MCF 10A (cell line): ENCODE data around the gene SUGCT. TPM values are rescaled to one million over a fixed set of nuclear protein-coding genes. Genes with fewer than 3 reads are reported as not detected.

Source experiments
- BruUV-seq: library from RNA; stranded (reverse); fragments of 400-500 nt; replicated peaks from 2 replicates; lab custom pipeline; 2021; lab: Mats Ljungman, UMichigan
- CTCF ChIA-PET: fragments of 300-600 bp; sonication (Branson Sonifier 250); formaldehyde crosslinking; extraction: SDS; loops from one replicate; lab custom pipeline; 2021; ENCODE audit warnings: antibody characterized with exemption, inconsistent platforms; lab: Yijun Ruan, JAX
- POLR2A ChIA-PET: fragments of 300-600, 350-650 bp; sonication (Branson Sonifier 250); formaldehyde crosslinking; extraction: SDS; loops from one replicate; lab custom pipeline; 2020; ENCODE audit warnings: antibody characterized with exemption, inconsistent platforms; lab: Yijun Ruan, JAX
- DNase-seq: peaks from one replicate; pipeline ENCODE4 v3.0.0-alpha.2; 2018; ENCODE audit not compliant: unreplicated experiment
- H3K27ac Mint-ChIP-seq: one replicate; pipeline ENCODE4 v1.8.0; 2022; ENCODE audit warnings: mild to moderate bottlenecking, low read depth, mixed read lengths; ENCODE audit not compliant: unreplicated experiment
- H3K27me3 Mint-ChIP-seq: one replicate; pipeline ENCODE4 v1.8.0; 2022; ENCODE audit warnings: mixed read lengths; ENCODE audit not compliant: insufficient read depth, unreplicated experiment
- H3K36me3 Mint-ChIP-seq: one replicate; pipeline ENCODE4 v1.8.0; 2022; ENCODE audit warnings: mild to moderate bottlenecking, moderate library complexity, mixed read lengths; ENCODE audit not compliant: insufficient read depth, unreplicated experiment
- H3K4me1 Mint-ChIP-seq: one replicate; pipeline ENCODE4 v1.8.0; 2022; ENCODE audit warnings: mixed read lengths; ENCODE audit not compliant: insufficient read depth, unreplicated experiment
- H3K4me3 Mint-ChIP-seq: one replicate; pipeline ENCODE4 v1.8.0; 2022; ENCODE audit warnings: mild to moderate bottlenecking, moderate library complexity, mixed read lengths; ENCODE audit not compliant: unreplicated experiment
- H3K9me3 Mint-ChIP-seq: one replicate; pipeline ENCODE4 v1.8.0; 2022; ENCODE audit warnings: mixed read lengths; ENCODE audit not compliant: unreplicated experiment
- intact Hi-C: fragments of 100-400 bp; cut with micrococcal nuclease; formaldehyde crosslinking; loops from 2 replicates; pipeline ENCODE4 v1.14.1; 2022
- total RNA-seq: library from RNA; stranded (reverse); gene quantifications from 2 replicates; pipeline ENCODE4 v1.2.3, GENCODE V29; 2022
- TF ChIP-seq, protein P1 (sequence below): fragments of 200-600 bp; IDR thresholded peaks from one replicate; pipeline ENCODE4 v1.8.0; 2022; ENCODE audit warnings: antibody characterized with exemption, mild to moderate bottlenecking; ENCODE audit not compliant: unreplicated experiment

Gene SUGCT
- total RNA-seq, 1 experiment from 2014 or later, result 25.4 TPM

DNA sequence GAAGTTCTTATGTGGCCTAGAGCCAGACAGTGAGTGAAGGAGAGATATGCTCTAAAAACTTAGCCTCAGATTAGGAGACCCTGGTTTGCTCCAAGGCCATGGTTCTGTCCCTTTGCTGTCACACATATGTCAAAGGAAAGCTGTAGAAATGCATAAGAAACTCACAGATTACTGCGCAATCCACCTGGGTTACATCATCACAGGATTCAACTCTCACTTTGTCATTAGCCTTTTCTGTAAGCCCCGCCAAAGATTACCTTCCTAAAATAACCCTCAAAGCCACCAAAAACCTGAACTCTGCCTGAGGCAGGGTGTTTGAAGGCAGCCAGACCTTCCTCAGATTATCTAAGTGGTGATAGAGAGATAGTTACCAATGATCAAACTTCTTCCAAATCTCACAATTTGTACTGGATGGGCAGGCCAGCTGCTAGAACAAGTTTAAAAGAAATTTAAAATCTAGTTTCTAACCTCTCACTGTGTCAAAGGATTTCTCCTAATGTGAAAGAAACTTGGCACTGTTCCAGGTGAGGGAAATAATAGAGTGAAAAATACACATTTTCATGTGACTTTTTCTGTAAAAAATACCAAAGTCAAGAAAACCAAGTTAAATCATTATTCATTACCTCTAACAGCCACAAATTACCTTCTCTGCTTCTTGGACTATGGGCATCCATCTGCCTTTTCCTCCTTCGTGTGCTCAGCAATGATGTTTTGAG, 567.2 kb downstream of the SUGCT start:
- DNase-seq, result peak; percentile 62
- ChIA-PET POLR2A (interaction anchor here (0.6 to 1.6 kb wide), 5 partner anchors 8 to 537 kb away, joined by 3 to 8 read pairs (median 4); no protein-coding TSS in a partner anchor), CTCF (interaction anchor here (0.6 kb wide), 1 partner anchor 14 kb away, joined by 3 read pairs; no protein-coding TSS in a partner anchor)
- no peaks in the 10 kb centered on the region for H3K27me3 Mint-ChIP-seq
- BruUV-seq, result no TSS peak
- H3K27ac Mint-ChIP-seq, result no peak overlapping the region
- peaks cover 7% of the 10 kb centered on the region for H3K36me3 Mint-ChIP-seq
- H3K9me3 Mint-ChIP-seq, result no peaks in the 10 kb centered on the region
- peaks cover 15% of the 10 kb centered on the region for H3K4me1 Mint-ChIP-seq
- TF ChIP-seq, protein P1, sequence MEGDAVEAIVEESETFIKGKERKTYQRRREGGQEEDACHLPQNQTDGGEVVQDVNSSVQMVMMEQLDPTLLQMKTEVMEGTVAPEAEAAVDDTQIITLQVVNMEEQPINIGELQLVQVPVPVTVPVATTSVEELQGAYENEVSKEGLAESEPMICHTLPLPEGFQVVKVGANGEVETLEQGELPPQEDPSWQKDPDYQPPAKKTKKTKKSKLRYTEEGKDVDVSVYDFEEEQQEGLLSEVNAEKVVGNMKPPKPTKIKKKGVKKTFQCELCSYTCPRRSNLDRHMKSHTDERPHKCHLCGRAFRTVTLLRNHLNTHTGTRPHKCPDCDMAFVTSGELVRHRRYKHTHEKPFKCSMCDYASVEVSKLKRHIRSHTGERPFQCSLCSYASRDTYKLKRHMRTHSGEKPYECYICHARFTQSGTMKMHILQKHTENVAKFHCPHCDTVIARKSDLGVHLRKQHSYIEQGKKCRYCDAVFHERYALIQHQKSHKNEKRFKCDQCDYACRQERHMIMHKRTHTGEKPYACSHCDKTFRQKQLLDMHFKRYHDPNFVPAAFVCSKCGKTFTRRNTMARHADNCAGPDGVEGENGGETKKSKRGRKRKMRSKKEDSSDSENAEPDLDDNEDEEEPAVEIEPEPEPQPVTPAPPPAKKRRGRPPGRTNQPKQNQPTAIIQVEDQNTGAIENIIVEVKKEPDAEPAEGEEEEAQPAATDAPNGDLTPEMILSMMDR, result no peak
- intact Hi-C loops, result no loop called here
- no peak overlapping the region for H3K4me3 Mint-ChIP-seq

DNA sequence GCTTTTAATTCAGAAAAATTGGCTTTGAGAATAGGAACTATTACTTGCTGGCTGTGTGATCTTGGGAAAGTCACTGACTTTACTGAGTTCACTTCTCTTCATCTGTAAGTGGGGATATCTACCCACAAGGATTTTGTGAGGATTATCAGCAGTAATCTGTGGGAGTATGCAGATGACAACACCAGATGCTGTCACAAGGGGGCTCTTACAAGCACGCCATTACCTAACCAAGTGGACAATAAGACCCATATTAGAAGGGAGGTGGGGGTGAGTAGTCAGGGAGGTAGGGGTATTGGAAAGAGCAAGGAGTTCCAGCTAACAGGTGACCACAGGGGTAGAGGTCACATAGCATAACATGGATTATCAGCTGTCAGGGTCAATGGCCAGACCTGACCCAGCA, 569.4 kb downstream of the SUGCT start:
- H3K4me3 Mint-ChIP-seq, result no peak overlapping the region
- peaks cover 7% of the 10 kb centered on the region for H3K36me3 Mint-ChIP-seq
- no TSS peak for BruUV-seq
- CTCF ChIA-PET, result interaction anchor here (0.9 kb wide), 1 partner anchor 1005 kb away, joined by 4 read pairs; no protein-coding TSS in a partner anchor
- POLR2A ChIA-PET, result interaction anchor here (1.7 kb wide), 1 partner anchor 13 kb away, joined by 3 read pairs; no protein-coding TSS in a partner anchor
- H3K4me1 Mint-ChIP-seq, result peaks cover 12% of the 10 kb centered on the region
- intact Hi-C loops, result no loop called here
- no peaks in the 10 kb centered on the region for H3K27me3 Mint-ChIP-seq
- DNase-seq, result no peak
- H3K9me3 Mint-ChIP-seq, result no peaks in the 10 kb centered on the region
- TF ChIP-seq, protein P1, result no peak
- H3K27ac Mint-ChIP-seq, result no peak overlapping the region

DNA sequence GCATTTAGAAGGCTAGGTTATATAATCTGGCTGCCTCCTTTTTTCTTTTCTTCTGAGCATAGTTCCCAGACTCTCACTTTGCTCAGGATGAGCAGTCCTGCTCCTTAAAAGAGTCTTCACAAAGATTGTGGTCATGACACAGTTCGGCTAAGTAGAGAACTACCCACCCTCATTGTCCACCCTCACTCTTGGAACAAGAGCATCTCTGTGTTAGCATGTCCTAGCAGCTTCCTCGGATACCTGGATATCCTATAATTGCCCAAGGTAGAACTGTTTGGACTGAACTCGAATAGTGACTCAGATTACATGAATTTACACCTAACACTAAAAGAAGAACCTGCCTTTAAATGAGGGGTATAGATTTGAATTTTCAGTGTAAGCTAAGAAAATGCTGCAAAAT, 572.0 kb downstream of the SUGCT start:
- DNase-seq, result no peak
- H3K27me3 Mint-ChIP-seq, result no peaks in the 10 kb centered on the region
- POLR2A ChIA-PET, result no interaction called here
- CTCF ChIA-PET, result interaction anchor here (0.7 to 1.0 kb wide), 2 partner anchors 14 to 473 kb away, joined by 3 to 4 read pairs; no protein-coding TSS in a partner anchor
- peaks cover 14% of the 10 kb centered on the region for H3K4me1 Mint-ChIP-seq
- H3K36me3 Mint-ChIP-seq, result no peaks in the 10 kb centered on the region
- BruUV-seq, result no TSS peak
- H3K27ac Mint-ChIP-seq, result no peak overlapping the region
- no peak overlapping the region for H3K4me3 Mint-ChIP-seq
- TF ChIP-seq, protein P1, result no peak
- no peaks in the 10 kb centered on the region for H3K9me3 Mint-ChIP-seq
- intact Hi-C loops, result no loop called here

DNA sequence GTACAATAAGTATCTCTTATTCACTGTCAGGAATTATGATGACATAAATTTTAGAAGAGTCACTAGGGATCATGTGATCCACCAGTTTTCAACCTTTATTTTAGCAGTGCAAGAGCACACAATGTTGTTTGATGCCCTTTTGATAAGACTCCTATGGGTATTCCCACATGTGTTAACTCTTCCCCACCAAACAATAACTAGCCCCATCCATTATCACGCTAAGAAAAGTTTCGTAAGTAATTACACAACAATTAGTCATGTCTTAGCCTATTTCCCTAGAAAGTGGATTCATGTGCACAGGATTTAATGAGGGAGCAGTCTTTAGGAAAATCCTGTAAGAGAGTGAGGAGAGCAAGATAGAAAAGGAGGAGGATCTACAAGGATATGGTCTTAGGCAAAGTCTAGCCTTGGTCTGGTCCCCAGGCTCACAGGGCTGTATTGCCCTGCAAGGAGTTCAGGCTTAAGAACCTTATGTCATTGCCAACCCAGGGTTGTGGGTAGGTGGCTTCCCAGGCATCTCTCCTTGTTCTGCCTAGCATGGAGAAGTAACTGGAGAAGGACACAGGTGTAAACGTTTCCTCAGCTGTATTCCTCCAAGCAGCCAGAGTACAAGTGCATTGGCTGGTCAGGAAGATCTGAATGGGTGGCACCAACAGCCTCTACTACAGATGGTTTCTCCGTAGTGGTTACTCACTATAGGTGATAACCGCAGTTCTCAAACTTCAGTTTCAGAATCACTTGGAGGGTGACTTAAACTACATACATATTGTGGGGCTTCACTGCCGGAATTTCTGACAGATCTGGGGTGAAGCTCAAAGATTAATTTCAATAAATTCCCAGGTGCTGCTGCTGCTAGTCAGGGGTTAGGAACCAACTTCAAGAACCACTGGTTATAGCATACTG, 574.5 kb downstream of the SUGCT start:
- Mint-ChIP-seq H3K36me3 (no peaks in the 10 kb centered on the region), H3K4me3 (no peak overlapping the region), H3K4me1 (peaks cover 14% of the 10 kb centered on the region), H3K27me3 (no peaks in the 10 kb centered on the region), H3K9me3 (no peaks in the 10 kb centered on the region), H3K27ac (no peak overlapping the region)
- DNase-seq, result peak; percentile 67
- POLR2A ChIA-PET, result interaction anchor here (1.0 kb wide), 1 partner anchor 8 kb away, joined by 8 read pairs; no protein-coding TSS in a partner anchor
- TF ChIP-seq, protein P1, result no peak
- BruUV-seq, result no TSS peak
- CTCF ChIA-PET, result no interaction called here
- intact Hi-C loops, result no loop called here
